Smooth muscle cell (in vitro differentiated cells): Measurements from ENCODE around the gene CNOT11. TPM values are rescaled to one million over a fixed set of nuclear protein-coding genes. Genes with fewer than 3 reads are reported as not detected.
"Not testable (repeated sequence)": the region's sequence is repeated elsewhere in the genome, so short reads cannot be mapped to it uniquely, and the experiment has no call there.

Experiments used
- DNase-seq: peaks from one replicate; lab custom pipeline; 2025; ENCODE audit not compliant: unreplicated experiment; lab: John Stamatoyannopoulos, UW
- H2AFZ ChIP-seq: fragments of 200-600 bp; sonication (generic); 2 replicates; pipeline ENCODE4 v1.6.0; 2016; ENCODE audit warnings: antibody characterized with exemption, low read depth, mild to moderate bottlenecking
- H3F3A ChIP-seq: fragments of 200-600 bp; sonication (generic); 2 replicates; pipeline ENCODE4 v1.6.0; 2017; ENCODE audit warnings: antibody characterized with exemption, low read depth
- H3K27ac ChIP-seq: fragments of 200-600 bp; sonication (generic); 2 replicates; pipeline ENCODE4 v1.5.1; 2016; ENCODE audit warnings: low read depth, mild to moderate bottlenecking
- H3K27me3 ChIP-seq: fragments of 200-600 bp; sonication (generic); 2 replicates; pipeline ENCODE4 v1.6.1; 2016; ENCODE audit warnings: low read depth, mild to moderate bottlenecking
- H3K36me3 ChIP-seq: fragments of 200-600 bp; sonication (generic); 2 replicates; pipeline ENCODE4 v1.5.1; 2016; ENCODE audit warnings: low read depth
- H3K4me1 ChIP-seq: fragments of 200-600 bp; sonication (generic); 2 replicates; pipeline ENCODE4 v1.5.1; 2016; ENCODE audit warnings: low read depth
- H3K4me2 ChIP-seq: fragments of 200-600 bp; sonication (generic); 2 replicates; pipeline ENCODE4 v1.6.0; 2016; ENCODE audit warnings: mild to moderate bottlenecking
- H3K4me3 ChIP-seq: fragments of 200-600 bp; sonication (generic); 2 replicates; pipeline ENCODE4 v1.5.1; 2016; ENCODE audit warnings: mild to moderate bottlenecking
- H3K79me2 ChIP-seq: fragments of 200-600 bp; sonication (generic); 2 replicates; pipeline ENCODE4 v1.6.0; 2016; ENCODE audit warnings: low read depth, mild to moderate bottlenecking
- H3K9ac ChIP-seq: fragments of 200-600 bp; sonication (generic); 2 replicates; pipeline ENCODE4 v1.6.0; 2016; ENCODE audit warnings: low read depth
- H3K9me3 ChIP-seq: fragments of 200-600 bp; sonication (generic); replicated peaks from 2 replicates; pipeline ENCODE4 v1.5.1; 2016; ENCODE audit warnings: low read depth
- H4K20me1 ChIP-seq: fragments of 200-600 bp; sonication (generic); 2 replicates; pipeline ENCODE4 v1.6.0; 2016; ENCODE audit warnings: low read depth
- WGBS: methylation state at CpG from one replicate; pipeline ENCODE4 v1.1.7; 2016; ENCODE audit warnings: low lambda C conversion rate; 5-methylcytosine and 5-hydroxymethylcytosine counted together
- polyA plus RNA-seq: library from polyadenylated mRNA; unstranded; fragments of >200 nt; fragmentation: Nextera tagmentation; extraction: Ambion mirVana; gene quantifications from 2 replicates; pipeline ENCODE4 v1.2.1, GENCODE V29; 2016
- total RNA-seq: library from RNA; depleted of rRNA; stranded (reverse); fragments of >200 nt; gene quantifications from 2 replicates; pipeline ENCODE4 v1.2.3, GENCODE V29; 2014
- TF ChIP-seq, protein P1 (sequence below): fragments of 200-600 bp; sonication (generic); IDR thresholded peaks from 2 replicates; pipeline ENCODE4 v1.5.1; 2017; ENCODE audit warnings: borderline replicate concordance, mild to moderate bottlenecking, antibody characterized with exemption; ENCODE audit not compliant: insufficient read depth, poor library complexity, severe bottlenecking

Gene CNOT11
- total and polyA plus RNA-seq, 2 experiments from 2014 or later = 50.0 to 65.2 TPM

DNA sequence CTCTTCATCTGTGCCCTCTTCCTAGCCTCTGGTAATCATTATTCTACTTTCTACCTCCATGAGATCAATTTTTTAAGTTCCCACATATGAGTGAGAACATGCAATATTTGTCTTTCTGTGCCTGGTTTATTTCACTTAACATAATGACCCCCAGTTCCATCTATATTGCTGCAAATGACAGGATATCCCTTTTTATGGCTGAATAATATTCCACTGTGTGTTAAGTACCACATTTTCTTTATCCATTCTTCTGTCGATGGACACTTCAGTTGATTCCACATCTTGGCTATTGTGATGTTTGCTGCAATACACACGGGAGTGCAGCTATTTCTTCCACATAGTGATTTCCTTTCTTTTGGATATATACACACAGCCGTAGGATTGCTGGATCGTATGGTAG is 43.9 kb upstream of the CNOT11 start:
- no peak overlapping the region for H3K9ac ChIP-seq
- TF ChIP-seq, protein P1, sequence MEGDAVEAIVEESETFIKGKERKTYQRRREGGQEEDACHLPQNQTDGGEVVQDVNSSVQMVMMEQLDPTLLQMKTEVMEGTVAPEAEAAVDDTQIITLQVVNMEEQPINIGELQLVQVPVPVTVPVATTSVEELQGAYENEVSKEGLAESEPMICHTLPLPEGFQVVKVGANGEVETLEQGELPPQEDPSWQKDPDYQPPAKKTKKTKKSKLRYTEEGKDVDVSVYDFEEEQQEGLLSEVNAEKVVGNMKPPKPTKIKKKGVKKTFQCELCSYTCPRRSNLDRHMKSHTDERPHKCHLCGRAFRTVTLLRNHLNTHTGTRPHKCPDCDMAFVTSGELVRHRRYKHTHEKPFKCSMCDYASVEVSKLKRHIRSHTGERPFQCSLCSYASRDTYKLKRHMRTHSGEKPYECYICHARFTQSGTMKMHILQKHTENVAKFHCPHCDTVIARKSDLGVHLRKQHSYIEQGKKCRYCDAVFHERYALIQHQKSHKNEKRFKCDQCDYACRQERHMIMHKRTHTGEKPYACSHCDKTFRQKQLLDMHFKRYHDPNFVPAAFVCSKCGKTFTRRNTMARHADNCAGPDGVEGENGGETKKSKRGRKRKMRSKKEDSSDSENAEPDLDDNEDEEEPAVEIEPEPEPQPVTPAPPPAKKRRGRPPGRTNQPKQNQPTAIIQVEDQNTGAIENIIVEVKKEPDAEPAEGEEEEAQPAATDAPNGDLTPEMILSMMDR = no peak
- no peak overlapping the region for H3K27ac ChIP-seq
- no peaks in the 10 kb centered on the region for H3K79me2 ChIP-seq
- H2AFZ ChIP-seq = no peak overlapping the region
- WGBS = 69% methylated on average over 4 of the region's 4 CpGs
- no peak overlapping the region for H3K4me2 ChIP-seq
- H3K4me1 ChIP-seq = no peaks in the 10 kb centered on the region
- H3K4me3 ChIP-seq = no peak overlapping the region
- H3F3A ChIP-seq = no peaks in the 10 kb centered on the region
- no peaks in the 10 kb centered on the region for H4K20me1 ChIP-seq
- H3K36me3 ChIP-seq = no peaks in the 10 kb centered on the region
- H3K9me3 ChIP-seq = no peaks in the 10 kb centered on the region
- no peak for DNase-seq
- H3K27me3 ChIP-seq = no peaks in the 10 kb centered on the region

- Histone ChIP-seq H3K4me2 (no peak overlapping the region), H3K36me3 (no peaks in the 10 kb centered on the region), H3K4me1 (no peaks in the 10 kb centered on the region), H3K9ac (no peak overlapping the region), H3K4me3 (no peak overlapping the region), H3F3A (no peaks in the 10 kb centered on the region), H3K9me3 (no peaks in the 10 kb centered on the region), H3K27me3 (no peaks in the 10 kb centered on the region), H3K79me2 (no peaks in the 10 kb centered on the region), H4K20me1 (no peaks in the 10 kb centered on the region), H2AFZ (no peak overlapping the region), H3K27ac (no peak overlapping the region)
- DNase-seq = no peak
- 95% methylated on average over 7 of the region's 7 CpGs for WGBS
- TF ChIP-seq, protein P1 = no peak
Measured at GRCh38 chr2:101219246-101219645, 33.4 kb upstream of the CNOT11 start.

DNA sequence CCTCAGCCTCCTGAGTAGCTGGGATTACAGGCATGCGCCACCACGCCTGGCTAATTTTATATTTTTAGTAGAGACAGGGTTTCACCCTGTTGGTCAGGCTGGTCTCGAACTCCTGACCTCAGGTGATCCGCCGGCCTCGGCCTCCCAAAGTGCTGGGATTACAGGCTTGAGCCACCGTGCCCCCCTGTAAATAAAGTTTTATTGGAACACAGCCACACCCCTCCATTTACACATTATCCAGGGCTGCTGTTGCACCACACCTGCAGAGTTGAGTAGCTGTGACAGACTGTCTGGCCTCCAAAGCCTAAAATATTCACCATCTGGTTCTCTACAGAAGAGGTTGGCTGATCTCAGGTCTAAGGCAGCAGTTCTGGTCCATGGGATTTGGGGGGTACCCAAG is 32.6 kb upstream of the CNOT11 start:
- not testable (repeated sequence) for H3K36me3 ChIP-seq, H4K20me1 ChIP-seq, H3K4me2 ChIP-seq, H3K4me1 ChIP-seq, H2AFZ ChIP-seq, H3K27ac ChIP-seq, DNase-seq, H3K27me3 ChIP-seq, H3K9me3 ChIP-seq, H3K79me2 ChIP-seq, H3K4me3 ChIP-seq, H3F3A ChIP-seq, H3K9ac ChIP-seq
- 94% methylated on average over 7 of the region's 7 CpGs for WGBS

GRCh38 chr2:101223814-101224231 is 28.9 kb upstream of the CNOT11 start:
- no peak for DNase-seq

More at GRCh38 chr2:101223814-101224231, 28.9 kb upstream of the CNOT11 start:
- no peak overlapping the region for H3K4me2 ChIP-seq
- no peak overlapping the region for H2AFZ ChIP-seq
- H3K4me1 ChIP-seq = no peaks in the 10 kb centered on the region
- H3K79me2 ChIP-seq = no peaks in the 10 kb centered on the region
- H3F3A ChIP-seq = no peaks in the 10 kb centered on the region
- no peak overlapping the region for H3K4me3 ChIP-seq
- H3K36me3 ChIP-seq = no peaks in the 10 kb centered on the region
- TF ChIP-seq, protein P1 = no peak
- no peaks in the 10 kb centered on the region for H4K20me1 ChIP-seq
- no peak overlapping the region for H3K9ac ChIP-seq
- WGBS = 80% methylated on average over 7 of the region's 7 CpGs
- no peak overlapping the region for H3K27ac ChIP-seq
- no peaks in the 10 kb centered on the region for H3K9me3 ChIP-seq
- H3K27me3 ChIP-seq = no peaks in the 10 kb centered on the region
